Epithelial cell of esophagus (primary cell): ENCODE results near the gene SLC17A1.

Experiments
- DNase-seq: peaks from one replicate; pipeline ENCODE4 v3.0.0; 2010; ENCODE audit warnings: low read depth
- H3K4me3 ChIP-seq: 2 replicates; pipeline ENCODE4 v1.5.1; 2011; ENCODE audit warnings: mild to moderate bottlenecking, low read length, control low read depth
- CTCF ChIP-seq: IDR thresholded peaks from 2 replicates; pipeline ENCODE4 v1.5.1; 2011; ENCODE audit warnings: low read depth, mild to moderate bottlenecking, low read length, control low read depth, inconsistent platforms; ENCODE audit not compliant: insufficient read depth; ENCODE audit errors: missing control alignments

Gene SLC17A1

DNA sequence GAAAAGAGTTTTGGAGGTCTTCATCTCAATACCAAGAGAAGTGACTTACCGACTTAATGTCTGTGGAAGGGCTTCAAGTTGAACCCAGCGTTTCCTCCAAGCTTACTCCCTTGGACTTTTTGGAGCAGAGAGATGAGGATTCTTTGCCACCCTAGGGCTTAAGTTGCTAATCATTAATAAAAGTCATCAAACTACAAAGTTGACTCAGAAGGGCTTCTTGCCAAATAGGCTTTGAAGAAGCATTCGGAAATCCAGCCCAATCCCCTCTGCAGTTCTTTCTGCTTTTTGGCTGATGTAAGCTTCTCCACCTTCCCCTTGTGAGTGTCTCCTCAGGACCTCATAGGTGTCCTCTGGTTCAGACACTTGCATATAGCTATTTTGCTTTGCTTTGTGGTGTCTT, 42.3 kb upstream of the SLC17A1 start, which contains the start of gene SLC17A3:
Gene SLC17A3, minus strand, starts transcription at position 126 of the 400 bp plus-strand sequence. CDS start 5,856 bp downstream, outside the sequence.
- DNase-seq: no peak
- TF ChIP-seq CTCF: no peak
- H3K4me3 ChIP-seq: no peak within 1 kb of the TSS

DNA sequence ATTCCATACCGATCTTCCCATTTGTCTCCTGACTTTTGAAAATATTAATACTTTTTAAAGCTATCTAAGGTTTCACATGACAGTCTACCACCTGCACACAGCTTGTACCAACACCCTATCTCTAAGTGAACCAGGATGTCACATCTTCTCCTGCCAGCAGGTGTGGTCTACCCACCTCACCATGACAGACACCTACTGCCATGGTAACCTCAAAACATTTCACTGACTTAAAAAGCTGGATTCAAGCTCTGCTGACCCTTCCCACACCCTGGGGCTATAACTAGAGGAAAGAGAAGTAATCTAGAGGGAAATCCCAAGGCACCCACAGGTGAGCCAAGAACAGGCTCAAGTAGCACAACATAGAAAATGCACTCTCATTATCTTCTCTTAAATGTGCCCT, 41.0 kb upstream of the SLC17A1 start:
- DNase-seq: no peak
- no peak for TF ChIP-seq CTCF
- H3K4me3 ChIP-seq: no peak overlapping the region

DNA sequence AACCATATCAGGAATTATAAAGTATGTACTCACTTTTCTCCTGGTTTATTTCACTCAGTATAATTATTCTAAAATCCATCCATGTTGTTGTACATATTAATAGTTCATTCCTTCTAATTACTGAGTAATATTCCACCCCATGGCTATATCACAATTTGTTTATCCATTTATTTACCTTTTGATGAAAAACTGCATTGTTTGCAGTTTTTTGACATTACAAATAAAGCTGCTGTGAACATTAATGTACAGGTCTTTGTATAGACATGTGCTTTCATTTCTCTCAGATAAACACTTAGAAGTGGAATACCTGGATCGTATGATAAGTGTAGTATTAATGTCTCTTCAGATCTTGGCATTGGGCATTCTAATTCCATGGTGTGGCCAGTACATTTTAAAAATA, 38.0 kb upstream of the SLC17A1 start:
- no peak overlapping the region for H3K4me3 ChIP-seq
- DNase-seq: no peak
- no peak for TF ChIP-seq CTCF

DNA sequence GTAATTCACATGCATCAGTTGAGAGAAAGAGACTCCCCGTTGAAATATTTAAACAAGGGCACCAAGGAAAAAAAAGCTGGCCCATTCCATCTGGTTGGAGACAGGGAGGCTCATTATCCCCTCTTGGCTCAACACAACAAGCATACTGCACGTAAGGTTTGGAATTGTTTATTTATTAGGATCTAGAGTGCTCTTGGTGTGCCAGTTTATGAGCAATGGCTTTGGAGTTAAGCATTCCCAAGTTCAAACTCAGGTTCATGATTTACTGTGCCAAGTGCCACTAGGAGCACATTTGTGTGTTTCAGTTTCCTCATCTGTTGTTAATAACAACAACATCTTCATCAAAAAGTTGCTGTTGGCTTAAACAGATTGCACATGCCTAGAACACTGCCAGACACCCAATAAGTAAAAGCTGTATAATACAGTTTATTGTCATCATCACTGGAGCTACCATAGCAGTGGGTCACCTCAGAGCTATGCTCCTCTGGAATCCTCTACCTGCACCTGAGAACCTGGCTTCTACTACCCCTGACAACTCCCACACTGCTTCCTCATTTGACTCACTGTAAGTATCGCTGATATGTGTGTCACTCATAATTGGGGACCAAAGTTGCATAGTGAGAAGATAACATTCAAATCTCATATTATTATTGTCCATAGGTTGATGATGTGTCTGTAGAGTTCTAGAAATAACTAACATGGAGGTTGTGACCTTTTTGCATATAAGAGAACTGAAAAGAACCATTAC, 36.8 kb upstream of the SLC17A1 start:
- H3K4me3 ChIP-seq: no peak overlapping the region
- no peak for TF ChIP-seq CTCF
- no peak for DNase-seq

DNA sequence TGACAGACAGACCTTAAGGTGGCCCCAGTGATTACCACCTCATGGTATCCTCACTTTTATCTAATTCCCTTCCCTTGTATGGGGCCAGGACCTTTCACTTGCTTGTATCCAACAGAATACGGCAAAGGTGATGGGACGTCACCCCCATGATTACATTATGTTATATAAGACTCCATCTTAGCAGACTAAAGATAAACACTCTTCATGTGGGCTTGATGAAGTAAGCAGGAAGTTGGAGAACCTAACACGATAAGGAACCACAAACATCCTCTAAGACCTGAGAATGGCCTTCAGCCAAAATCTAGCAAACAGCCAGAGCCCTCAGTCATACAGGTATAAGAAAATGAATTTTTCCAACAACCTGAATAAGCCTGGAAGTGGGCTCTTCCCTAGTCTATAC, 34.2 kb upstream of the SLC17A1 start:
- no peak for TF ChIP-seq CTCF
- H3K4me3 ChIP-seq: no peak overlapping the region
- no peak for DNase-seq

GRCh38 chr6:25863360-25863759, 31.5 kb upstream of the SLC17A1 start:
- no peak overlapping the region for H3K4me3 ChIP-seq
- no peak for TF ChIP-seq CTCF
- DNase-seq: no peak

GRCh38 chr6:25862199-25862598, 30.3 kb upstream of the SLC17A1 start:
- no peak overlapping the region for H3K4me3 ChIP-seq
- TF ChIP-seq CTCF: no peak
- DNase-seq: no peak
